Thoracic aorta (tissue), 2 donors: ENCODE results near the gene KCNT2. TPM values are rescaled to one million over a fixed set of nuclear protein-coding genes. Genes with fewer than 3 reads are reported as not detected.
A peak's percentile ranks its signal among the peaks of the same experiment; 100 is the strongest.

Experiments
- ATAC-seq: fragments of 150-250 bp; one replicate; pipeline ENCODE4 v1.8.0; 2017; ENCODE audit warnings: low read depth; ENCODE audit not compliant: insufficient number of reproducible peaks, low FRiP score
- DNase-seq: peaks from one replicate; pipeline ENCODE4 v3.0.0-alpha.2; 2020; ENCODE audit warnings: low spot score
- H3K27ac ChIP-seq, 2 donors: fragments of 200-600 bp; sonication (generic); 1 replicate in 1 of 2; 2 replicates in 1 of 2; pipeline ENCODE4 v1.5.1; 2016; ENCODE audit warnings: mild to moderate bottlenecking in 2 of 2, moderate library complexity in 2 of 2
- H3K27me3 ChIP-seq: fragments of 200-600 bp; sonication (generic); replicated peaks from 2 replicates; pipeline ENCODE4 v1.6.0; 2016; ENCODE audit warnings: mild to moderate bottlenecking; ENCODE audit not compliant: insufficient read depth
- H3K36me3 ChIP-seq: fragments of 200-600 bp; sonication (generic); one replicate; pipeline ENCODE4 v1.5.1; 2016
- H3K4me1 ChIP-seq, 2 donors: fragments of 200-600 bp; sonication (generic); 1 replicate in 1 of 2; 2 replicates in 1 of 2; pipeline versions ENCODE4 v1.5.1 to v1.6.0; 2016; ENCODE audit warnings: low read depth in 2 of 2, mild to moderate bottlenecking in 1 of 2; ENCODE audit not compliant: control insufficient read depth in 1 of 2
- H3K4me3 ChIP-seq: fragments of 200-600 bp; sonication (generic); 2 replicates; pipeline ENCODE4 v1.5.1; 2016; ENCODE audit warnings: mild to moderate bottlenecking
- H3K9me3 ChIP-seq: fragments of 200-600 bp; sonication (generic); 2 replicates; pipeline ENCODE4 v1.5.1; 2016
- CTCF ChIP-seq: fragments of 200-600 bp; sonication (generic); IDR thresholded peaks from one replicate; pipeline ENCODE4 v1.5.1; 2019; ENCODE audit warnings: antibody characterized with exemption
- total RNA-seq, 2 donors: library from RNA; depleted of rRNA; stranded (reverse); fragments of >200 nt; gene quantifications; one replicate each; pipeline versions ENCODE4 v1.1.0 to v1.2.3, GENCODE V29; 2016

The KCNT2 gene
- total RNA-seq, 2 donors from 2014 or later: 15.6 to 23.6 TPM

- DNase-seq (no peak), ATAC-seq (no peak)
- Histone ChIP-seq H3K36me3 (no peaks in the 10 kb centered on the region), H3K4me3 (no peak overlapping the region), H3K27ac (no peak overlapping the region), H3K9me3 (no peaks in the 10 kb centered on the region), H3K4me1 (peaks cover 0 to 15% of the 10 kb centered on the region in 2 donors), H3K27me3 (no peaks in the 10 kb centered on the region)
- TF ChIP-seq CTCF: no peak
These were observed 200.7 kb downstream of the KCNT2 start for GRCh38 chr1:196407358-196408051.

- no peak overlapping the region for H3K4me3 ChIP-seq
- H3K4me1 ChIP-seq: peaks cover 0 to 15% of the 10 kb centered on the region in 2 donors
- no peaks in the 10 kb centered on the region for H3K27me3 ChIP-seq
- ATAC-seq: no peak
- H3K9me3 ChIP-seq: no peaks in the 10 kb centered on the region
- no peaks in the 10 kb centered on the region for H3K36me3 ChIP-seq
- no peak for TF ChIP-seq CTCF
- H3K27ac ChIP-seq: no peak overlapping the region
- DNase-seq: no peak
These were observed 202.4 kb downstream of the KCNT2 start for GRCh38 chr1:196405839-196406238.

GRCh38 chr1:196403803-196404690 is 204.2 kb downstream of the KCNT2 start:
- ATAC-seq (no peak), DNase-seq (no peak)
- Histone ChIP-seq H3K4me3 (peak overlapping the region; percentile 25), H3K27me3 (no peaks in the 10 kb centered on the region), H3K27ac (no peak overlapping the region), H3K9me3 (no peaks in the 10 kb centered on the region), H3K4me1 (peaks cover 0 to 15% of the 10 kb centered on the region in 2 donors), H3K36me3 (no peaks in the 10 kb centered on the region)
- TF ChIP-seq CTCF: no peak

GRCh38 chr1:196401891-196402290 is 206.3 kb downstream of the KCNT2 start:
- no peak overlapping the region for H3K27ac ChIP-seq
- H3K4me1 ChIP-seq: peaks cover 0 to 5% of the 10 kb centered on the region in 2 donors
- ATAC-seq (no peak), DNase-seq (no peak)
- H3K4me3 ChIP-seq: no peak overlapping the region
- no peaks in the 10 kb centered on the region for H3K27me3 ChIP-seq
- H3K9me3 ChIP-seq: no peaks in the 10 kb centered on the region
- no peaks in the 10 kb centered on the region for H3K36me3 ChIP-seq
- no peak for TF ChIP-seq CTCF

GRCh38 chr1:196401452-196401833 is 206.8 kb downstream of the KCNT2 start:
- no peak for TF ChIP-seq CTCF
- no peak for ATAC-seq
- Histone ChIP-seq H3K4me3 (no peak overlapping the region), H3K4me1 (peaks cover 0 to 5% of the 10 kb centered on the region in 2 donors), H3K36me3 (no peaks in the 10 kb centered on the region), H3K27me3 (no peaks in the 10 kb centered on the region), H3K9me3 (no peaks in the 10 kb centered on the region), H3K27ac (no peak overlapping the region)
- DNase-seq: no peak
